D721Med (cell line): Measurements from ENCODE around the gene SPG7.

Source experiments
- DNase-seq: peaks from one replicate; pipeline ENCODE4 v3.0.0; 2011; ENCODE audit warnings: low spot score; ENCODE audit not compliant: insufficient read length
- FAIRE-seq: peaks from 2 replicates; lab custom pipeline; 2011; peaks lifted over from hg19 to GRCh38; lab: Jason Lieb, UNC
- TF ChIP-seq, protein P1 (sequence below): IDR thresholded peaks from 2 replicates; pipeline ENCODE4 v1.5.1; 2012; ENCODE audit warnings: mild to moderate bottlenecking, control low read depth; ENCODE audit not compliant: insufficient read depth; ENCODE audit errors: missing control alignments

The SPG7 gene

DNA sequence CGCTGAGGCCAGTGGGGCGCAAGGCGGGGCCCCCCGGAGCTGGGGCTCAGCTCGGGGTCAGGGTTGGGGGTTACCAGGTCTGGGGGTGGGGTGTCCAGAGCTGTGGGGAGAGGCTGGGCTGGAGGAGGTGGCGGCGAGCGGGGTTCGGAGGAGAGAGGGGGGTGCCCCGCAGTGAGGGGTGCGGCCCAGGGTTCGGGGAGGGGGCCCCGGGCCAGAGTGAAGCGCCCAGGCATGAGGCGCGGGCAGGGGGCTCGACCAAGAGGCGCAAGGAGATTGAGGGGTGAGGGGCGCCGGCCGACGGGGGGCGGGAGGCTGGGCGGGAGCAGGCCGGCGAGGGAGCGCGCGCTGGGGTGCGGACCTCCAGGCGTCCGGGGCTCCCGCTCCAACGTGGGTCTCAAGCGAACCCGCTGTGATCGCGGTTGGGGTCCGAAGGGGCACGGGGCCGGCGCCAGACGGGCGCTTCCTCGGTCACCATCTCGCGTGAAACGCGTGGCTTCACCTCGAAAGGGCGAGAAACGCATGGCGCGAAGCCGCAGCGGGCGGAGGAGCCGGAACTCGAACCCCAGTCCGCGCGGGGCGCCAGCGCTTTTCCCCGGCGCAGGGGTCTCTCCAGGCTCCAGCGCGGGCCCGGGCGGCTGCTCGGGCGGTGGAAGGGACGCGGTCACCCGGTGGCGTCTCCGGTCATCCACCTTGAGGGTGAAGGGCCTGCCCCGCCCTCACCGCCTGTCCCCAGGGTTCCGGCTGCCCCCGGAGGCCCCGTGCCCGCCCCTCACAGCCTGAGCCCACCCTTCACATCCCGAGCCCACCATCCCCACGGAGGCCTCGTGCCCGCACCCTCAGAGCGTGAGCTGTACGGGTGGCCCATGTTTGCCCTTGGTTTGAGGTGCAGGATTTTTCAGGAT, 68.2 kb downstream of the SPG7 start:
- DNase-seq (no peak), FAIRE-seq (no peak)
- TF ChIP-seq, protein P1, sequence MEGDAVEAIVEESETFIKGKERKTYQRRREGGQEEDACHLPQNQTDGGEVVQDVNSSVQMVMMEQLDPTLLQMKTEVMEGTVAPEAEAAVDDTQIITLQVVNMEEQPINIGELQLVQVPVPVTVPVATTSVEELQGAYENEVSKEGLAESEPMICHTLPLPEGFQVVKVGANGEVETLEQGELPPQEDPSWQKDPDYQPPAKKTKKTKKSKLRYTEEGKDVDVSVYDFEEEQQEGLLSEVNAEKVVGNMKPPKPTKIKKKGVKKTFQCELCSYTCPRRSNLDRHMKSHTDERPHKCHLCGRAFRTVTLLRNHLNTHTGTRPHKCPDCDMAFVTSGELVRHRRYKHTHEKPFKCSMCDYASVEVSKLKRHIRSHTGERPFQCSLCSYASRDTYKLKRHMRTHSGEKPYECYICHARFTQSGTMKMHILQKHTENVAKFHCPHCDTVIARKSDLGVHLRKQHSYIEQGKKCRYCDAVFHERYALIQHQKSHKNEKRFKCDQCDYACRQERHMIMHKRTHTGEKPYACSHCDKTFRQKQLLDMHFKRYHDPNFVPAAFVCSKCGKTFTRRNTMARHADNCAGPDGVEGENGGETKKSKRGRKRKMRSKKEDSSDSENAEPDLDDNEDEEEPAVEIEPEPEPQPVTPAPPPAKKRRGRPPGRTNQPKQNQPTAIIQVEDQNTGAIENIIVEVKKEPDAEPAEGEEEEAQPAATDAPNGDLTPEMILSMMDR = no peak

DNA sequence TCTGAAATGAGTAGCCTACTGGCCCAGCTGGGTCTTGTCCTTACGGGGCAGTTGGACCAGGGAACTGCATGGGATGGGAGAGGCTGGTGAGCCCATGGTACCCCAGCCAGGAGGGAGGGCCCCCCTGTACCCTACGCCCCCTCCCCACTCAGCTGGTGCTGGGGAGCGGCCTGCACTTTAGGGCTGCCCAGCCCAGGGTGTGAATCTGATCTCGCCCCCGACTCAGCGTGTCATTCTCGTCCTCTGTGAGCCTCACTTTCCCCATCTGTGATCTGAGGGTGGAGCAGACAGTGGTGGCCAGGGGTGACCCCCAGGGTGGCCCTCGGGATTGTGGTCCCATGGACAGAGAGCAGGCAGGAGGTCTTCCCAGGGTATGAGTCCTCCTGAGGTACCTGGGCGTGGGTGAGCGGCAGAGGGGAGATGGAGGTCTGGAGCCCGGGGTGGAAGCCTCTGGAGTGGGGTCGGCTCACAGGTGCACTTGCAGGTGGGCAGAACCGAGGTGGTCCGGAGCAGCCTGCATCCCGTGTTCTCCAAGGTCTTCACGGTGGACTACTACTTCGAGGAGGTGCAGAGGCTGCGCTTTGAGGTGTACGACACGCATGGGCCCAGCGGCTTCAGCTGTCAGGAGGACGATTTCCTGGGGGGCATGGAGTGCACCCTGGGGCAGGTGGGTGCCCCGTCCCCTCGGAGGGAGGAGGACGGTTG, 69.0 kb downstream of the SPG7 start:
- no peak for DNase-seq
- no peak for FAIRE-seq
- TF ChIP-seq, protein P1 = no peak

DNA sequence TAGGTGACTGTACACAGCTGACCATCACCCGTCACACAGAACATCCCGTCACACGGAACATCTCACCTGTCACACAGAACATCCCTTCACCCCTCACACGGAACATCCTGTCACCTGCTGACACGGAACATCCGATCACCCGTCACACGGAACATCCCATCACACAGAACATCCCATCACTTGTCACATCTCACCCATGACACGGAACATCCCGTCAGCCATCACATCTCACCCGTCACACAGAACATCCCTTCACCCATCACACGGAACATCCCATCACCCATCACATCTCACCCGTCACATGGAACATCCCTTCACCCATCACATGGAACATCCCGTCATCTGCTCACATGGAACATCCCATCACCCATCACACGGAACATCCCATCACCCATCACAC, 71.1 kb downstream of the SPG7 start:
- TF ChIP-seq, protein P1 = no peak
- DNase-seq (no peak), FAIRE-seq (no peak)

DNA sequence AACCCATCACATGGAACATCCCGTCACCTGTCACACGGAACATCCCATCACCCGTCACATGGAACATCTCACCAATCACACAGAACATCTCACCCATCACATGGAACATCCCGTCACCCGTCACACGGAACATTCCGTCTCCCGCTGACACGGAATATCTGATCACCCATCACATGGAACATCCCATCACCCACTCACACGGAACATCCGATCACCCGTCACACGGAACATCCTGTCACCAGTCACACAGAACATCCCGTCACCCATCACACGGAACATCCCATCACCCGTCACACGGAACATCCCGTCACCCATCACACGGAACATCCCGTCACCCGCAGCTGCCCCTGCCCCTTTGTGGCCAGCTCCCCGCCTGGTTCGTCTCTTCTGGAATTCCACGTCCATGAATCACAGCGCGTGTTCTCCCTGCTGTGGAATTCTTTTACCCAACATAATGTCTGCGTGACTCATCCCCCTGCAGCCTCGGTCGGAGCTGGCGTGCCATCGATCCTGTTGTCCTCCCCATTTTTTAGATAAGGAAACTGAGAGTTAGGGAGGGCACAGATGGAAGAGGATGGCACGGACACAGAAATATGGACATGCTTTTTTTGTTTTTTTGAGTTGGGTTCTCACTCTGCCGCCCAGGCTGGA, 73.0 kb downstream of the SPG7 start:
- FAIRE-seq (no peak), DNase-seq (no peak)
- TF ChIP-seq, protein P1 = no peak

DNA sequence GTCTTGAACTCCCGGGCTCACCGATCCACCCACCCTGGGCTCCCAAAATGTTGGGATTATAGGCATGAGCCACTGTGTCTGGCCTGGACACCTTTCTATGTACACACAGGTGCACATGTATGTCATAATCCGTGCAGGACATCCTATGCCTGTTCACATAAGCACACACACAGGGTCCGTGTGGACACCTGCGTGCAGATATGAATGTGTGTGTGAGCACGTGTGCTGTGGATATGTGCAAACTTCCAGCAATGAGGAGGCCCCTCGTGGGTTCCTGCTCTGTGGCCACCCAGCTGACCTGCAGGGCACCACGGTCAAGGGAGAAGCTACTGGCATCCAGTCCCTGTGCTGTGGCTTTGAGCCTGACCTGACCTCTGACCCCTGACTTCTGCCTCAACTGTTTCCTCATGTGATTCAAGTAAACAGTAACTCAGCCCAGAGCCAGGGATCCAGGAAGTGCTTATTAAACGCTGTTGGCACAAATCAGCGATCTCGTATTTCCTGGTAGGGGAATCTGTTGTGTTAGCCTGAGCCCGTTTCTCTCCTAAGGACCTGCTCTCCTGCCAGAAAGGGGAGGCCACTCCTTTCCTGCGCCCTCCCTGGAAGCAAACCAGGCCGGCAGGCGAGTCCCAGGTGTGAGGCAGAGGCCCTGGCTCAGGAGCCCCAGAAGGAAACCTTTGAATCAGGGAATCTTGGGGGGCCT, 73.8 kb downstream of the SPG7 start:
- DNase-seq = no peak
- no peak for FAIRE-seq
- TF ChIP-seq, protein P1 = no peak

DNA sequence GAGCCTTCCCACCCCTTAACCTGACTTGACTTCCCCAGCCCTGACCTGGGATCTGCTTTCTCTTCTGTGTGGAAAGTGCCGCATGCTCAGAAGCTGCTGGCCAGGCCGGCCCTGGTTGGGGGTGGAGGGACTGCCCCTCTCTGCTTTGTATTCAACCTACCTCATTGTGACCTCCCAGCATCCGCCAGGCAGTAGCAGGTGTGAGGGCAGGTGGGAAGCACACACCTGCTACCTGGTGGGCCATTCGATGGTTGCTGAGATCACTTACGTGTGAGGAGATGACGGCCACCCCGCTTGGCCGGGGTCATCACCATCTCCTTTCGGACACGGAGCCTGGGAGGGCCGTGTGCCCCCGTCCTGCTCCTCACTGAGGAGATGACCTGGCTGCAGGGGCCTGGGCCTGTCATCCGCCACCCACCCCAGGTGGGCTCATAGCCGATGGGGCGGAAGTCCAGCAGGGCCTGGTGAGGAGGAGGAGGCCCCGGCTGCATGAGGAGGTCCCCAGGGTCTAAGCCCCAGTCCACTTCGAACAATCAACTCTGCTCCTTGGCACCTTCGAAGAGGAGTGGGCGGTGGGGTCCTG, 74.5 kb downstream of the SPG7 start:
- TF ChIP-seq, protein P1 = no peak
- FAIRE-seq = no peak
- no peak for DNase-seq
